HG02938 (cell line): ENCODE results near the gene BRINP1.
A peak's percentile ranks its signal among the peaks of the same experiment; 100 is the strongest.

Experiments used
- ATAC-seq: cut with Tn5 transposase; IDR thresholded peaks from one replicate; pipeline ENCODE4 v1.9.1; 2021; ENCODE audit warnings: mild to moderate bottlenecking, moderate library complexity; ENCODE audit not compliant: unreplicated experiment

Gene BRINP1

DNA sequence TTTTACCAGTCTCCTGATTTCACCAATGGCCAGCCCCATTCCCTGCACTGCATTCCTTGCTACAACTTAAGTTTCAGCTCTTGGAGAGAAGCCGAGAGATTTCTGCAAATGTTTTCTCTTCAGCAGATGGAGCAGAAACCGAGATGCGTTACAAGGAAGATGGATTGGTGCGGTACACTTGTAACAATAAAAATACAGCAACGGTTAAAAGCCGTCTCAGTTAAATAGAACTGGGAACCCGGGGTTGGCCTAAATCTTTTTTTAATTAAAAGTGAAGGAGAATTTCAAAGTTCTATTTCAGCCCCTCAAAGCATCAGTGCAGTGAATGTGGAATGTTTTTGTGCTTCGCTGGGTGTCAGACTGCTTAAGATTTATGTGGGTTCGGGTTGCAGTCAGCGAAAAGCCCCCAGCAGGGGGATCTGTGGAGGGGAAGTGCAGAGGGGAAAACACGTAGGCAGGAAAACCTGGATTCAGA lies 19.8 kb downstream of the BRINP1 start:
- no peak for ATAC-seq

GRCh38 chr9:119343059-119343990 lies 25.9 kb downstream of the BRINP1 start:
- no peak for ATAC-seq

DNA sequence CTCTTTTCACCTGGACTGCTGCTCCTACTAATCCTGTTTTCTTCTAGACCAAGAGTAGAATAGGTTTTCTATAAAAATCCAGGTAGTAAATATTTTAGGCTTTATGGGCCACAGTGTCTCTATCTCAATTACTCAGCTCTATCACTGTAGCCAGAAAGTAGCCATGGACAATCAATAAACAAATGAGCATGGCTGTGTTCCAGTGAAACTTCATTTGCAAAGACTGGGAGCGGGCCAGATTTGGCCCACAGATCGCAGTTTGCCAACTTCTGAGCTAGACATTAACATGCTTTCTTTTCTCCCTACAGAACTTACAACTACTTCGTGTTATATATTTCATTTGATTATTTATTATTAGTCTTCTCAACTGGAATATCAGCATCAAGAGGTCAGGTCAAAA lies 30.2 kb downstream of the BRINP1 start:
- no peak for ATAC-seq

DNA sequence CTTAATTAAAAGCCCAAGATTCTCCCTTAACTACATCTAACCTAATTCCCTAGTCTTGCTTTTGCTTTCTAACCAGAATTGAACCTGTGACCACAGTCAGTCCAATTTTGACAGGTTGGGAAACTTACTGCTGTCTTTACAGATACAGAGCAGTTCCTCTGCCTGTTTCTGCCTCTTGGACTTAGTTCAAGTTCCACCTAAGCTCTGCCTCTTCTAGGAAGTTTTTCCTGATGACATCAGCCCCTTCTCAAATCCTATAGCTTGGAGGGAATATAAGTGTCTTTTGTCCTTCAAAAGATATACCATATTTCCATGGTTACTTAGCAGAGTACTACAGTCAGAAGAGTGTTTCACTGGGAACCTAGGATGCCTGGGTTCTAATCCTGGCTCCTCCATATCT lies 31.7 kb downstream of the BRINP1 start:
- no peak for ATAC-seq

DNA sequence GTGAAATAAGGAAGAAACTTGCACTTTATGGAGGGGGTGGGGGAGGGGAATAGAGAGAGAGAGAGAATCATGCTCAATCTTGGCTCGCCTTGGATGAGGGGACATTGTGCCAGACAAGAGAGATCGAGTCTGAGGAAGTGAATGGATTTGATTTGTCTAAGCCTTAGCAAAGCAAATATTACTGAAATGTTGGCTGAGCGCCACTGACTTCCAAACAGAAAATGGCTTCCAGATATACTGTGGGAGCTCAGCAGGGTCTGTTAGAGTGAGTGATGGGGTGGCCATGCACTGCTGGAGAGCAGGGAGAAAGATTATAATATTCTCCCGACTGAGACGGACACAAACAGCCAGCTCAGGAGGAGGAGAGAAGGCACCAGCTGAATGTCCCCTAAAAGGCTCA lies 34.5 kb downstream of the BRINP1 start:
- ATAC-seq = no peak

DNA sequence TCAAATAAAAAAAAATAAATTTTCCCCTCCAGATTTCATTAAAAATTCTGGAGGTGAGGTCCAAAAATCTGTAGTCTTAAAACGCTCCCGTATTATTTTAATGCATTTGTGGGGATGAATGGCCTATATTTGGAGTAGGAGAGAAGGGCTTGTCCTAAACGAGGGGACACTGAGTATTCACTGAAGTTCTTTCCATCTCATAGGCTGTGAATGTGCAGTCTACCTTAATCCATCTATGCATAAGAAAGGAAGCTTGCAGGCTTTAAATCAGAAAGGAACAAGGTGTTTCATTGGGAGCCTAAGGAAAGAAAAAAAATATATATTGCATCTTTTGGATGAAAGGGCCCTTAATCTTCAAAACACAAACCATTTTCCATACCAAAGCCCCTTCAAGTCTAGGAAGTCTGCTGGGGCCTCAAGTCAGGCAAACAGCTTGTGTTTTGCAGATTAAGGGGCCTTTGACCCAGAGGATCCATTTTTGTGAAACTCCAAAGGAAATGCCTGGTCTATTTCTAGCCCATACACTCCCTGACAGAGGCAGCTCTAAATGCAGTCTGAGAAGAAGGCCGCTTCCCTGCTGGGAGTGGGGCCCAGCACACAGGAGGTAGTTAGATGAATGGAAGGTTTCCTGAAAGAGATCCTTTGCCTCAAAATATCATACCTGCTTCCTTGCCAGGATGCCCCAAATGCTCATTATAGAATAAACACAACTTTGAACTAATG lies 35.6 kb downstream of the BRINP1 start:
- ATAC-seq = no peak

- no peak for ATAC-seq
Observed at GRCh38 chr9:119332522-119332921, 36.7 kb downstream of the BRINP1 start.

- ATAC-seq = no peak
Observed at GRCh38 chr9:119322184-119322583, 47.1 kb downstream of the BRINP1 start.

DNA sequence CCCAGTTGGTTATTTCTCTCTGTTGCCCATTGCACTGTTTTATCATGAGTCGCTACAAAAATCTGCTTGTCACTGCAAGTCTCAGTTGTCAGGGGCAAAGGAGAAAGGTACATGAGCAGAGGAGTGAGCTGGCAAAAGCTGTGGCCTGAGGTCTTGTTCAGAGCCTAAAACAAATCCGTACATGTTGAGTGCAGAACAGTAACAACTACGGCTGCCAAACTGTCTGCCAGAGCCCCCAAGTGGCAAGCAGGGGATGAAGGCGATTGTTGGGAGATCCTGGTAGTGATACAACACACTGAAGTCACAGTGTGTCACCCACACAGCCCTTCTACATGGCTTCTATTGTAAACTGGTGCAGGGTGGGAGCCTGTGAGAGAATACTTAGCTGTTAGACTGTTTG lies 50.9 kb downstream of the BRINP1 start:
- no peak for ATAC-seq

GRCh38 chr9:119313846-119314245 lies 55.4 kb downstream of the BRINP1 start:
- ATAC-seq = no peak

GRCh38 chr9:119310741-119311140 lies 58.5 kb downstream of the BRINP1 start:
- ATAC-seq = no peak

- no peak for ATAC-seq
Observed at GRCh38 chr9:119307471-119307870, 61.8 kb downstream of the BRINP1 start.

GRCh38 chr9:119304555-119304954 lies 64.7 kb downstream of the BRINP1 start:
- ATAC-seq = no peak

GRCh38 chr9:119302988-119303698 lies 66.1 kb downstream of the BRINP1 start:
- no peak for ATAC-seq

GRCh38 chr9:119298076-119298853 lies 71.0 kb downstream of the BRINP1 start:
- peak; percentile 80 for ATAC-seq

DNA sequence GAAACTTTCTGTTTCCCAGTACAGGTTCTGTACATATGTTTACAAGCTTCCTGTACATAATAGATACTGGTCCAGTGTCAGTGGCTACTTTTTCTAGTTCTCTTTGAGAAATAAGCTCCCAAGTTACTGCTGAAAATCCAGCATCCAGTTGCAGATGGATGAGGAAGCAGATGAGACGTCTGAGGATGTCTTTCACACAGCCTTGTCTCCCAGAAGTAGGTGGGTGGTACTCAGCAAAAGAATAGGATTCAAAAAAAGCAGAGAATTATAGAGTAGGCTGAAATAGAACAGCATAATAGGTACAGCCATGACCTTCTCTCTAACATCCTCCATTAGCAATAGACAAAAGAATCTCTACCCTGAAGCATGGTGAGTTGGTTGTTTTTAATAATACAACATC lies 77.7 kb downstream of the BRINP1 start:
- no peak for ATAC-seq

DNA sequence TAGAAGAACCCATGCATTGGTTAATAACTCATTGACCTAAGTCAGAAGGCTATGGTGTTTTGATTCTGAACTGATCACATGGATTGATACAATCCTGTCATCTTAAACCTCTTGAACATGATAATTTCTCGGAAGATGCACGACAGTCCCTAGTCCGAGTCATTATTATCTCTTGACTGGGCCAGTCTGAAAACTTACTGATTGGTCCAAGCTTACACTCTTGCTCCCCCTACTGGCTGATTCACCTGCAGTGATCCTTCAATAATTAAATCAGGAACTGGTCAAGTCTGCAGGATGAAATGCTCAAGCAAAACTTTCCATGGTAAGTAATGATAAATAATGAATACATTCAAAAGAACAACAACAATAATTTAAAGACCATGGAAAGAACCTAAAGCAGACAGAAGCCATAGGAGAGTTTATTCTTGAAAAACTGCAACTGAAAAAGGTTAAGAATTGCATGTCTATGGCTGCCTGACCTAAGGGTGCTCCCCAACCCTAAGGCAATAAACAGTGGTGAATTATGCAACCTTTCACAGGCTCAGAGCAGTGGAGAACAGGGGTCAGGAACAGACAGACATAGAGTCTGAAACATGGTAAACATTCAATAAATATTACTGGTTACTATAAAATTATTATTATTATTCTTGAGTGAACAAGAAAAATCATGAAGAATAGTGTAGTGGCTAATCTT lies 79.3 kb downstream of the BRINP1 start:
- ATAC-seq = peak; percentile 94

- no peak for ATAC-seq
Observed at GRCh38 chr9:119284587-119285337, 84.5 kb downstream of the BRINP1 start.

- no peak for ATAC-seq
Observed at GRCh38 chr9:119284118-119284517, 85.1 kb downstream of the BRINP1 start.
